Cardiac muscle cell (in vitro differentiated cells and primary cell): ENCODE measurements around the gene SHC3. TPM values are rescaled to one million over a fixed set of nuclear protein-coding genes. Genes with fewer than 3 reads are reported as not detected.

Source experiments
- DNase-seq, 2 donors: peaks; one replicate each; pipeline versions ENCODE4 v3.0.0 to v3.0.0-alpha.2; 2010 to 2017; ENCODE audit warnings: low read depth in 1 of 2, low spot score in 1 of 2
- H3K27ac ChIP-seq: fragments of 200-600 bp; sonication (generic); 2 replicates; pipeline ENCODE4 v1.5.1; 2016
- H3K27me3 ChIP-seq: fragments of 200-600 bp; sonication (generic); 2 replicates; pipeline ENCODE4 v1.6.0; 2016; ENCODE audit warnings: control low read depth
- H3K36me3 ChIP-seq: fragments of 200-600 bp; sonication (generic); 2 replicates; pipeline ENCODE4 v1.5.1; 2016; ENCODE audit warnings: control low read depth
- H3K4me1 ChIP-seq: fragments of 200-600 bp; sonication (generic); 2 replicates; pipeline ENCODE4 v1.8.1; 2017; ENCODE audit warnings: low read depth, mild to moderate bottlenecking, mixed run types
- H3K4me3 ChIP-seq: fragments of 200-600 bp; sonication (generic); 2 replicates; pipeline ENCODE4 v1.5.1; 2016; ENCODE audit warnings: mild to moderate bottlenecking
- H3K9me3 ChIP-seq: fragments of 200-600 bp; sonication (generic); 2 replicates; pipeline ENCODE4 v1.5.1; 2017; ENCODE audit warnings: low read depth, mild to moderate bottlenecking, control low read depth
- polyA plus RNA-seq: library from polyadenylated mRNA; unstranded; fragments of >200 nt; fragmentation: Nextera tagmentation; extraction: Ambion mirVana; gene quantifications from 2 replicates; pipeline ENCODE4 v1.2.1, GENCODE V29; 2016
- total RNA-seq: library from RNA; depleted of rRNA; stranded (reverse); fragments of >200 nt; gene quantifications from 2 replicates; pipeline ENCODE4 v1.2.3, GENCODE V29; 2016
- TF ChIP-seq, protein P1 (sequence below): IDR thresholded peaks from 2 replicates; pipeline ENCODE4 v1.5.1; 2012; ENCODE audit warnings: low read depth, mild to moderate bottlenecking, low read length

The SHC3 gene
- total and polyA plus RNA-seq, 2 experiments from 2014 or later: 0.27 to 0.34 TPM

DNA sequence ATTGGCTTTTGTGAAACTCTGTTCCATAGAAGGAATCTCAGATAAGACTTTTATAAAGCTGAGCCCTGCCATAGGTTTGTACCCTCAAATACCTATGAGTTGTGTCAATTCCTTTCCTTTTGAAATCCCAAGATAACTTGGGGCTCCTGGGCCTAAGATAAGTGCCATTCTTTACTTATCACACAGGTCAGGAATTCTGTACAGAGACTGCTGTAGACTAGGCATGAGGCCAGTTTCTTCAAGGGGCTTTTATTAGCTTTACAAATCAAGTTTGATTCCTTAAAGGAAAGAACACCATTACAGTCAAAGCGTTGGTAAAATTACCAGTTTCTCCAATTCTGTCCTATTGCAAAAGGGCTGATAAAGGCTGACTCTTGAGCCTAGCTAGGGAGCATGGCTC, 39.2 kb downstream of the SHC3 start:
- TF ChIP-seq, protein P1, sequence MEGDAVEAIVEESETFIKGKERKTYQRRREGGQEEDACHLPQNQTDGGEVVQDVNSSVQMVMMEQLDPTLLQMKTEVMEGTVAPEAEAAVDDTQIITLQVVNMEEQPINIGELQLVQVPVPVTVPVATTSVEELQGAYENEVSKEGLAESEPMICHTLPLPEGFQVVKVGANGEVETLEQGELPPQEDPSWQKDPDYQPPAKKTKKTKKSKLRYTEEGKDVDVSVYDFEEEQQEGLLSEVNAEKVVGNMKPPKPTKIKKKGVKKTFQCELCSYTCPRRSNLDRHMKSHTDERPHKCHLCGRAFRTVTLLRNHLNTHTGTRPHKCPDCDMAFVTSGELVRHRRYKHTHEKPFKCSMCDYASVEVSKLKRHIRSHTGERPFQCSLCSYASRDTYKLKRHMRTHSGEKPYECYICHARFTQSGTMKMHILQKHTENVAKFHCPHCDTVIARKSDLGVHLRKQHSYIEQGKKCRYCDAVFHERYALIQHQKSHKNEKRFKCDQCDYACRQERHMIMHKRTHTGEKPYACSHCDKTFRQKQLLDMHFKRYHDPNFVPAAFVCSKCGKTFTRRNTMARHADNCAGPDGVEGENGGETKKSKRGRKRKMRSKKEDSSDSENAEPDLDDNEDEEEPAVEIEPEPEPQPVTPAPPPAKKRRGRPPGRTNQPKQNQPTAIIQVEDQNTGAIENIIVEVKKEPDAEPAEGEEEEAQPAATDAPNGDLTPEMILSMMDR: no peak
- Histone ChIP-seq H3K9me3 (no peaks in the 10 kb centered on the region), H3K4me1 (peaks cover 8% of the 10 kb centered on the region), H3K27me3 (no peaks in the 10 kb centered on the region), H3K4me3 (no peak overlapping the region), H3K36me3 (no peaks in the 10 kb centered on the region), H3K27ac (peak overlapping the region; percentile 24)
- peak; percentile 4 to 69 for DNase-seq

DNA sequence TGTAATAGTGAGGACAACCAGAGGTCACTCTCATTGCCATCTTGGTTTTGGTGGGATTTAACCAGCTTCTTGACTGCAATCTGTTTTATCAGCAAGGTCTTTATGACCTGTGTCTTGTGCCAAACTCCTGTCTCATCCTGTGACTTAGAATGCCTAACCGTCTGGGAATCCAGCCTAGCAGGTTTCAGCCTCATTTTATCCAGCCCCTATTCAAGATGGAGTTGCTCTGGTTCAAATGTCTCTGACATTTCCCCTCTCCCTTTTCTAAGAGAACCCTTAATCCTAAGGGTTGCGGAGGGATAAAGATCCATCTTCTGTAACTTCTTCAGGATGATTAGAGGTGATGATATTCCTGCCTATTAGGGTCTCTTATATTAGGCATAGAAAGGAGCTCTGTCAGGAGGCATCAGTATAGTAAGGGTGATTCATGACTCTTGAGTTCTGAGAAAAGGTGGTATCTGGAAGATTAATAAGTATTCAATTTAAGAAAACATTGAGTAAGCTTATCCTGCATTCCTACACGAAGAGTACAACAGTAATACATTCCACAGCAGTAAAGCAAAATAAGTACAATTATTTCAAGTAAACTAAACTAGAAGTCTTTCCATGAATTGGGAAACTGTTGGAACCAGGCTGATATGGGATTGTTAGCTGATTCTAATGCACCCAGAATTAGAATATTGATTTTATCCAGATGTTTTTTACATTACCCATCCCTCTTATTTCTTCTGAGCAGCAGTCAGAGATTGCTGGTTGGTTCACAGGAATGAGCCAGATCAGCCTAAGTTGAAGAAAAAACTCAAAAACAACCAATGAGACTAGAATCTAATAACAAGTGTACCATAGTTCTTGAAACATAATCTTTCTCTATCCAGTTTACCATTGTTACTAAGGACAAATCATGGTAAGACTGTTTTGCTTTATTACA, 39.9 kb downstream of the SHC3 start:
- peak overlapping the region; percentile 24 for H3K27ac ChIP-seq
- H3K9me3 ChIP-seq: no peaks in the 10 kb centered on the region
- H3K4me1 ChIP-seq: peaks cover 8% of the 10 kb centered on the region
- no peak overlapping the region for H3K4me3 ChIP-seq
- H3K27me3 ChIP-seq: no peaks in the 10 kb centered on the region
- H3K36me3 ChIP-seq: no peaks in the 10 kb centered on the region
- DNase-seq: peak in 1 of 2 donors; percentile 56
- TF ChIP-seq, protein P1: no peak

DNA sequence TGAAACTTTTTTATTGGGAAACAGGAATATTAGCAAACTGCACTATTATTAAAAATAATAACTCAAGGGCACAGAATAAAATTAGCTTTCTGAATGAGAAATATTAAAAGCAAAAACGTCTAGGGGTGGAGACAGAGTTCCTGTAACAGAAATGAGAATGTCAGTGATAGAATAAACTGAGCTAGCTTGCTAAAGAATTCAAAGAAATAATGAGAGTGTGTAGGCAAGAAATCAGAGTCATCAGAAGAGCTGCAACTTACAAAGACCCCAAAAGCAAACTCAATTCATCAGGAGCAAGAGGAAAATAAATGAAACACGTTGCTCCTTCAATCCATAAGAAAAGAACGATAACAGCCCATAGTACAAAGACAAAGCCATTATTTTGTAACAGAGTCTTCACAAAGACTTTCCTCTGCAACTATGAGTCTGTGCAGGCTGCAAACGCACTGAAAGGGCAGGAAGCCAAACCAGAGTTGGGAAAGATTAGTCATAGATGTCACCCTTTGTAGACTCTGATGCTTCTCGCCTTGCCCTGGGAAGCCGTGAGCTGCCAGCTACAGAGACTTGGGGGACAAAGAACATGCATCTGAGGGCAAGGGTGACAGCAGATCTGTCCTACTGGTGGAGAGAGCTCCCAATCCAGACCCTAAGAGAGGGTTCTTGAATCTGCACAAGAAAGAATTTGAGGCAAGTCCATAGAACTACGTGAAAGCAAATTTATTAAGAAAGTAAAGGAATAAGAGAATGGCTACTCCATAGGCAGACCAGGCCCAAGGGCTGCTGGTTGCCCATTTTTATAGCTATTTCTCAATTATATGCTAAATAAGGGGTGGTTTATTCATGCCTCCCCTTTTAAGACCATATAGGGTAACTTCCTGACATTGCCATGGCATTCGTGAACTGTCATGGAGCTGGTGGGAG, 40.8 kb downstream of the SHC3 start:
- no peak overlapping the region for H3K27ac ChIP-seq

DNA sequence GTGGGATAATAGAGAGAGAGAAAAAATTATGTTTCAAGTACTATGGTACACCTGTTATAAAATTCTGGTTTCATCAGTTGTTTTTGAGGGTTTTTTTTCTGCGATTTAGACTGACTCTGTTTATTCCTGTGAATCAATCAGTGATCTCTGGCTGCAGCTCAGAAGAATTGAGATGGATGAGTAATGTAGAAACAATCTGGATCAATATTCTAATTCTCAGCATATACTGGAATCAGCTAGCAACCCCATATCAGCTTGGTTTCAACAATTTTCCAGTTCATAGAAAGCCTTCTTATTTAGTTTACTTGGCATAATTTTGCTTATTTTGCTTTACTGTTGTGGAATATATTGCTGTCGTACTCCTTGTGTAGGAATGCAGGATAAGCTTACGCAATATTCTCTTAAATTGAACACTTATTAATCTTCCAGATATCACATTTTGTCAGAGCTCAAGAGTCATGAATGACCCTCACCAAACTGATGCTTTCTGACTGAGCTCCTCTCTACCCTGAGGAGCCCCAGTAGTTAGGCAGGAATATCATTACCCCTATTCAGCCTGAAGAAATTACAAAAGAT, 42.9 kb downstream of the SHC3 start:
- Histone ChIP-seq H3K36me3 (no peaks in the 10 kb centered on the region), H3K4me3 (no peak overlapping the region), H3K9me3 (no peaks in the 10 kb centered on the region), H3K27me3 (no peaks in the 10 kb centered on the region), H3K27ac (no peak overlapping the region), H3K4me1 (peaks cover 8% of the 10 kb centered on the region)
- TF ChIP-seq, protein P1: no peak
- peak in 1 of 2 donors; percentile 27 for DNase-seq

More for the DNA sequence above, 40.8 kb downstream of the SHC3 start:
- Histone ChIP-seq H3K36me3 (no peaks in the 10 kb centered on the region), H3K27me3 (no peaks in the 10 kb centered on the region), H3K4me1 (peaks cover 8% of the 10 kb centered on the region), H3K9me3 (no peaks in the 10 kb centered on the region), H3K4me3 (no peak overlapping the region)
- DNase-seq: peak in 1 of 2 donors; percentile 97
- TF ChIP-seq, protein P1: no peak

DNA sequence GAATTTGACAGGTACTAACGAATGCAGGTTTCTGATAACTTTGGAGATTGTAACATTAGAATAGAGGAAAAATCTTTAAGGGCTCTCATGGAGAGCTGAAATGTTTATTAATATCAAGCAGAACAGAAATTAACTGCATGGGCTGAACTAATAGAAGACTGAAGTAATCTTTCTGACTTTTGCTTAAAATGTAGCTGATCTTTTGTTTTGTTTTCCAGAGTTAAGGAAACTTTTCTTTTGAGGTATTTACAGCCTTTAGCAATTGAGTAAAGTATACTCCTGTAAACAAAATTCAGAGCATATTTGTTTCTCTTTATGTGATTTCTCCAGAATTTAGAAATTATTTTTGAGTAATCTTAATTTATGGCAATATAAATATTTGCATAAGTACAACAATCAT, 43.9 kb downstream of the SHC3 start:
- DNase-seq: no peak
- no peaks in the 10 kb centered on the region for H3K9me3 ChIP-seq
- peaks cover 7% of the 10 kb centered on the region for H3K4me1 ChIP-seq
- TF ChIP-seq, protein P1: no peak
- no peak overlapping the region for H3K4me3 ChIP-seq
- no peaks in the 10 kb centered on the region for H3K27me3 ChIP-seq
- H3K27ac ChIP-seq: no peak overlapping the region
- H3K36me3 ChIP-seq: no peaks in the 10 kb centered on the region
